SU-DHL-6 (cell line): ENCODE results near the gene PLS1.

ENCODE experiments used
- CTCF ChIP-seq: fragments of 200-600 bp; sonication (generic); IDR thresholded peaks from one replicate; pipeline ENCODE4 v1.5.1; 2017; ENCODE audit warnings: antibody characterized with exemption, mild to moderate bottlenecking, low read length, moderate library complexity; ENCODE audit not compliant: insufficient read depth, poor library complexity, severe bottlenecking
- EZH2phosphoT487 ChIP-seq: fragments of 200-600 bp; sonication (generic), shearing (Covaris generic); conservative IDR thresholded peaks from 2 replicates; pipeline ENCODE4 v1.6.1; 2018; ENCODE audit warnings: mild to moderate bottlenecking, antibody characterized with exemption, low read length, moderate library complexity, mixed read lengths

- TF ChIP-seq CTCF (no peak), EZH2phosphoT487 (no peak)
Observed at GRCh38 chr3:142553741-142554140, 42.5 kb upstream of the PLS1 start.
